Ovary (tissue), 3 donors: Measurements from ENCODE around the gene SLC38A4.

Experiments used
- EP300 ChIP-seq: sonication (generic); formaldehyde crosslinking; IDR thresholded peaks from one replicate; pipeline ENCODE4 v1.6.1; 2017; ENCODE audit warnings: antibody characterized with exemption
- POLR2A ChIP-seq: fragments of 450-650 bp; IDR thresholded peaks from one replicate; pipeline ENCODE4 v1.6.1; 2017; ENCODE audit warnings: antibody characterized with exemption, mild to moderate bottlenecking, moderate library complexity
- TF ChIP-seq, protein P1 (sequence below), 3 donors: fragments of 450-650 bp in 2 of 3; fragments of 200-600 bp in 1 of 3; IDR thresholded peaks; one replicate each; pipeline versions ENCODE4 v1.5.1 to v1.8.0; 2016 to 2022; ENCODE audit warnings: antibody characterized with exemption in 3 of 3, mild to moderate bottlenecking in 1 of 3
- donor health status: DM: no; HTN: no; CAD: no.

DNA sequence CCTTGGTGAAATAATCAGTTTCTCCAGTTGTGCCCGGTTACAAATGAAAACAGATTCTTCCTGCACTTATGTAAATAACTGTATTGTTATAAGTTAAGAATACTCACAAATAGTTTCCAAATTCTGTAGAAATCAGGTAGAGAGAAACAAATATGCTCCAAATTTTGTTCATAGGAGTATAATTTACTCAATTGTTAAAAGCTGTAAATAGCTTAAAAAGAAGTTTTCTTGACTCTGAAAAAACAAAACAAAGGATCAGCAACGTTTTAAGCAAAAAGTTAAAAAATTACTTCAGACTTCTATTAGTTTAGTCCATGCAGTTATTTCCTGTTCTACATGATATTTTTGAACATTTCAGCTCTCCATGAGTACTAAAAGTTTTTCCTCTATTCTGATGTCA is 30.0 kb upstream of the SLC38A4 start:
- TF ChIP-seq EP300 (no peak), POLR2A (no peak)
- TF ChIP-seq, protein P1, sequence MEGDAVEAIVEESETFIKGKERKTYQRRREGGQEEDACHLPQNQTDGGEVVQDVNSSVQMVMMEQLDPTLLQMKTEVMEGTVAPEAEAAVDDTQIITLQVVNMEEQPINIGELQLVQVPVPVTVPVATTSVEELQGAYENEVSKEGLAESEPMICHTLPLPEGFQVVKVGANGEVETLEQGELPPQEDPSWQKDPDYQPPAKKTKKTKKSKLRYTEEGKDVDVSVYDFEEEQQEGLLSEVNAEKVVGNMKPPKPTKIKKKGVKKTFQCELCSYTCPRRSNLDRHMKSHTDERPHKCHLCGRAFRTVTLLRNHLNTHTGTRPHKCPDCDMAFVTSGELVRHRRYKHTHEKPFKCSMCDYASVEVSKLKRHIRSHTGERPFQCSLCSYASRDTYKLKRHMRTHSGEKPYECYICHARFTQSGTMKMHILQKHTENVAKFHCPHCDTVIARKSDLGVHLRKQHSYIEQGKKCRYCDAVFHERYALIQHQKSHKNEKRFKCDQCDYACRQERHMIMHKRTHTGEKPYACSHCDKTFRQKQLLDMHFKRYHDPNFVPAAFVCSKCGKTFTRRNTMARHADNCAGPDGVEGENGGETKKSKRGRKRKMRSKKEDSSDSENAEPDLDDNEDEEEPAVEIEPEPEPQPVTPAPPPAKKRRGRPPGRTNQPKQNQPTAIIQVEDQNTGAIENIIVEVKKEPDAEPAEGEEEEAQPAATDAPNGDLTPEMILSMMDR (IDR thresholded peaks at IDR 0.05) = no peak
